Esophagus (tissue), 2 donors: ENCODE data around the gene TRPV5. TPM values are rescaled to one million over a fixed set of nuclear protein-coding genes. Genes with fewer than 3 reads are reported as not detected.

Source experiments
- H3K27ac ChIP-seq, 2 donors: one replicate each; pipeline ENCODE4 v1.5.1; 2013; ENCODE audit warnings: low read depth in 2 of 2, mild to moderate bottlenecking in 2 of 2, inconsistent platforms in 1 of 2, low read length in 1 of 2, moderate library complexity in 1 of 2
- H3K27me3 ChIP-seq, 2 donors: one replicate each; pipeline ENCODE4 v1.6.1; 2013; ENCODE audit warnings: low read length in 2 of 2, control low read depth in 1 of 2, mild to moderate bottlenecking in 1 of 2; ENCODE audit not compliant: insufficient read depth in 2 of 2, control insufficient read depth in 1 of 2
- H3K36me3 ChIP-seq, 2 donors: one replicate each; pipeline ENCODE4 v1.6.1; 2013; ENCODE audit warnings: low read length in 1 of 2; ENCODE audit not compliant: control insufficient read depth in 2 of 2, insufficient read depth in 2 of 2
- H3K4me1 ChIP-seq, 2 donors: one replicate each; pipeline ENCODE4 v1.6.1; 2013; ENCODE audit warnings: low read length in 1 of 2; ENCODE audit not compliant: control insufficient read depth in 2 of 2, insufficient read depth in 2 of 2
- H3K4me3 ChIP-seq, 2 donors: one replicate each; pipeline ENCODE4 v1.5.1; 2013; ENCODE audit warnings: low read length in 2 of 2, mild to moderate bottlenecking in 2 of 2, low read depth in 1 of 2, moderate library complexity in 1 of 2
- H3K9me3 ChIP-seq, 2 donors: one replicate each; pipeline ENCODE4 v1.6.1; 2013; ENCODE audit warnings: mild to moderate bottlenecking in 2 of 2, low read depth in 1 of 2, low read length in 1 of 2, moderate library complexity in 1 of 2; ENCODE audit not compliant: control insufficient read depth in 2 of 2, insufficient read depth in 1 of 2
- WGBS, 2 donors: extraction: QIAGEN DNeasy Blood & Tissue Kit; methylation state at CpG; one replicate each; pipeline ENCODE4 v1.1.7; 2013; 5-methylcytosine and 5-hydroxymethylcytosine counted together
- polyA plus RNA-seq, 2 donors: library from polyadenylated mRNA; stranded (reverse); fragments of 200-250 nt; gene quantifications; one replicate each; pipeline ENCODE4 v1.2.3, GENCODE V29; 2013
- donor health status: healthy with polysubstance abuse.
- donor health status: Bipolar disorder and iron deficiency.

Gene TRPV5
- polyA plus RNA-seq, 2 donors: not detected

DNA sequence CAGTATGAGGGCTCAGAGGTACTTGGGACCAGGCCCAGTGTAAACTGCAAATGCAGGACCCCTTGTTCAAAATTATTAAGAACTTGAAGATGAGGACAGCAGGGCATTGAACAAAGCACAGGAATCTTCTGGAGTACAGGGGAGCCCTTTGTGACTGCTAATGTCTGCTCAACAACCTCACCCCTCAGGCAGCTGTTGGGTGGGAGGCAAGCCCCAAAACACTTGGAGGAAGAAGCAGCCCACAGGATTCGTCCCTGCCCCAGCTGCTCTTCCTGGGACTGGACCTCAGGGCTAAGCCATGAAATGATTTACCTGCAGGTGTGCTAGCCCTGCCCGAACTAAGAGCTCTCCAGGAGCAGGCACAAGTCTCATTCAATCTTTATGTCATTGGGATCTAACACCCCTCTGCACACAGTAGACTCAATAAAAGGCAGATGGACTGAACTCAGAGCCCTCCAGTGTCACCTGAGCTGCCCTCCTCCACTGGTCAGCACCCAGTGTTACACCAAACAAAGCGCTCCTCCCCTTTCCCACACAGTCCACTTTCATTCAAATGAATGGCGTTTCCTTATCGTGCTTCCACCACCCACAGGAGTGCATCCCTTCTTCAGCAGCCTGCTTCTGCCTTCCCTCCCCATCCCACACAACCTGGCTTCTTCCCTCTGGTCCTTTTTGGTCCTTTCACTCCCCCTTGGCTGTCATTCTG is 1.0 kb downstream of the TRPV5 start:
- H3K27ac ChIP-seq: no peak overlapping the region
- H3K9me3 ChIP-seq: no peaks in the 10 kb centered on the region
- H3K4me3 ChIP-seq: no peak overlapping the region
- H3K4me1 ChIP-seq: no peaks in the 10 kb centered on the region
- no peaks in the 10 kb centered on the region for H3K27me3 ChIP-seq
- 65 to 74% methylated on average over 5 of the region's 5 CpGs for WGBS, 2 donors
- H3K36me3 ChIP-seq: no peaks in the 10 kb centered on the region

DNA sequence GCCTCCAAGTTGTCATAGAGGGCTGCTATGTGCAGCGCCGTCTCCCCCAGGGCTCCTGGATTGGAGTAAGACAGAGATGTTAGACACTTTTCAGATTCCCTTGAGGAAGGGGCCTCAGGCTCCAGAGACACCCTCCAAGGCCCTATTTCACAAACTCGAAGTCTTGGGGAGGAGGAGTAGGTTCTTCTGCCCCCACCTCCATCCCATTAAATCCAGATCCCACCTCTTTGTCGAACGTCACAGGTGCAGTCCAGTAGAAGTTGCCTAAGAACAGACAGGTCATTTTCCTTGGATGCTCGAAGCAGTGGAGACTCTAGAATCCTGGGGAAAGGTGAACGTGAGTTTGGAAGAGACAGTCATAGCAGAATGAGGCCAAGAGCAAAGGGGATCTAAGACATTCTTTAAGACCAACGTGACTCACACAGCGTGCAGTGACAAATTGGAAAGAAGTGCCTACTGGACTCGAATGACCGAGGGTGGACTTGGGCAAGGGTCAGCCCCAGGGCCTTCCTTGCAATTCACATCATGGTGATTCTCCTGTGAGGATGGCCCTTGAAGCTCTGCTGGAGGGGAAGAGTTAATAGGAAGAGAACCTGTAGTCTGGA is 3.3 kb downstream of the TRPV5 start:
- Histone ChIP-seq H3K4me1 (no peaks in the 10 kb centered on the region), H3K27me3 (no peaks in the 10 kb centered on the region), H3K4me3 (no peak overlapping the region), H3K27ac (no peak overlapping the region), H3K9me3 (no peaks in the 10 kb centered on the region), H3K36me3 (no peaks in the 10 kb centered on the region)
- WGBS, 2 donors: 86 to 89% methylated on average over 11 of the region's 11 CpGs

- H3K27ac ChIP-seq: no peak overlapping the region
- 78 to 80% methylated on average over 8 of the region's 8 CpGs for WGBS, 2 donors
These were observed 5.6 kb downstream of the TRPV5 start for GRCh38 chr7:142927949-142928348.

DNA sequence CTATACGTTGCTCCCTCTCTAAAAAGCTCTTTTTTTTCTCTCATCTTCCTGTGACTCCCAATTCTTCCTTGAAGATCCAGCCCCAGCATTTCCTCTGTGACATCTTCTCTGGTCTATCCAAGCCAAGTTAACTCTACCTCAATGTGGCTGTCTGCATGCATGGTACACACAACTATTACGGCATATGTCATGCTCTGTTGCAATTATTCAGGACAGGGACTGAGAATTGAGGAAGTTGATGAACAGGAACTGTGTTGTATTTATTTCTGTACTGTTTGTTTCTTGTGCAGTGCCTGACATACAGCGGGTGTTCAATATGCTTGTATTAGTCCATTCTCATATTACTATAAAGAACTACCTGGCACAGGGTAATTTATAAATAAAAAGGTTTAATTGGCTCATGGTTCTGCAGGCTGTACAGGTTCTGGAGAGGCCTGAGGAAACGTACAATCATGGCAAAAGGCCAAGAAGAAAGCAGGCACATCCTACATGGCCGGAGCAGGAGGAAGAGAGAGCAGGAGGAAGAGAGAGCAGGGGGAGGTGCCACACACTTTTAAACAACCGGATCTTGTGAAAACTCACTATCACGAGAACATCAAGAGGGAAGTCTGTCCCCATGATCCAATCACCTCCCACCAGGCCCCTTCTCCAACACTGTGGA is 6.3 kb downstream of the TRPV5 start:
- WGBS, 2 donors: 56 to 59% methylated on average over 7 of the region's 7 CpGs
- Histone ChIP-seq H3K27me3 (no peaks in the 10 kb centered on the region), H3K36me3 (no peaks in the 10 kb centered on the region), H3K4me1 (no peaks in the 10 kb centered on the region), H3K27ac (no peak overlapping the region), H3K9me3 (no peaks in the 10 kb centered on the region), H3K4me3 (no peak overlapping the region)

More at GRCh38 chr7:142927949-142928348, 5.6 kb downstream of the TRPV5 start:
- no peaks in the 10 kb centered on the region for H3K36me3 ChIP-seq
- H3K9me3 ChIP-seq: no peaks in the 10 kb centered on the region
- no peaks in the 10 kb centered on the region for H3K4me1 ChIP-seq
- H3K27me3 ChIP-seq: no peaks in the 10 kb centered on the region
- no peak overlapping the region for H3K4me3 ChIP-seq

- H3K9me3 ChIP-seq: no peaks in the 10 kb centered on the region
- no peaks in the 10 kb centered on the region for H3K27me3 ChIP-seq
- WGBS, 2 donors: 75 to 83% methylated on average over 12 of the region's 12 CpGs
- H3K4me3 ChIP-seq: no peak overlapping the region
- H3K27ac ChIP-seq: no peak overlapping the region
- no peaks in the 10 kb centered on the region for H3K4me1 ChIP-seq
- H3K36me3 ChIP-seq: no peaks in the 10 kb centered on the region
These were observed 8.1 kb downstream of the TRPV5 start for GRCh38 chr7:142925413-142925812.

DNA sequence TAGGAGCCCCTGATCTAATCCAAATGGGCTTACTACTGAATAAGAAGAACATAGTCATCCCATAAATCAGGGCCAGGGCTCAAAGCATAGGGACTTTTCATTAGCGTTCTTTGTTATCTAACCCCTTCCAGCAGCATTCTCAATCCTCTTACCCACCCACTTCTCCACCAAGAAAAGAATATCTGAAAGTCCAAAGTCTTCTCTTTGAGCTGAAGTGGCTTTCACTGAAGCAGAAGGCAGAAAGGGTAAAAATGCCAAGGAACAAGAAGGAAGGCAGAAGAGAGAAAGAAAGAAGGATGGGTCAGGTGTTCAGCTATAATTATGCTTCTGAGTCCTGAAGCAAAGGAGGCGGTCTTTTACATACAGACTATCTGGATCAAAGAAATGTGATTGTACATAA is 10.2 kb downstream of the TRPV5 start:
- H3K36me3 ChIP-seq: no peaks in the 10 kb centered on the region
- H3K27me3 ChIP-seq: no peaks in the 10 kb centered on the region
- no peak overlapping the region for H3K4me3 ChIP-seq
- H3K9me3 ChIP-seq: no peaks in the 10 kb centered on the region
- WGBS, 2 donors: 47 to 49% methylated on average over 2 of the region's 2 CpGs
- H3K27ac ChIP-seq: no peak overlapping the region
- no peaks in the 10 kb centered on the region for H3K4me1 ChIP-seq

DNA sequence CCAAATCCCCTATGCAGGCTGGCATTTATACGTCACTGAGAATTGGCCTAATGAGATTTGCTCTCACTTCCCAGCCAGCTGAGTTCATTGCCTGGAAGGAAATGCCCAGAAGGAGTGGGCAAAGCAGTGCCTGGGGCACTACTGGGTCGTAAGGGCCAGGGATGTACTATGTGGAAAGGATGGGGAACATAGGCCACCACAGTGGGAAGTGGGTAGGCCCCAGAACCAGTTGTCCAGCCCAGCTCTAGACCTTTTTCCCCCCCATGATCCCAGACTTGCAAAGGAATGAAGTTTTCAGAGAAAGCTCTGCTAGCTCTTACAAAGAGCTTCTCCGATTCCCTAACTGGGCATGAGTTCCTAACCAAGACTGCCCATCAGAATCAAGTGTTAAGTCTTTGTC is 13.9 kb downstream of the TRPV5 start:
- 85 to 89% methylated on average over 3 of the region's 3 CpGs for WGBS, 2 donors
- no peaks in the 10 kb centered on the region for H3K4me1 ChIP-seq
- H3K9me3 ChIP-seq: no peaks in the 10 kb centered on the region
- H3K4me3 ChIP-seq: no peak overlapping the region
- H3K27me3 ChIP-seq: no peaks in the 10 kb centered on the region
- no peak overlapping the region for H3K27ac ChIP-seq
- no peaks in the 10 kb centered on the region for H3K36me3 ChIP-seq

DNA sequence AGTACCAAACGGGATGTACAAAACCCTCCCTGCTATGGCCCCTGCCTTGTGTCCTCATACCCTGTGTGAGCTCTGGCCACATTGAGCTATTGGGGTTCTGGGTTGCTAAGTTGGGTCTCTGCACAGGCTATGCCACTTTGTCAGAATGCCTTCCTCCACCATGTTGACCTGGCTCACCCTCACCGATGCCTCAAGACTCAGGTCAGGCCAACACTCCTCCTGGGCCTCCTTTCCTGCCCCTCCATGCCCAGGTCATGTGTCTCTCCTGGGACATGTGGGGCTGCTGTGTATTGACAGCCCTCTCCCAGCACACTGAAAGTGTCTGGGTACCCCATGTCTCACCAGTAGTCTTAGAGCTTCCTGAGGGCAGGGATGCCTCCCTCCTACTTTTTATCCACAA is 14.6 kb downstream of the TRPV5 start:
- WGBS, 2 donors: 93% methylated on average over 2 of the region's 2 CpGs
- Histone ChIP-seq H3K9me3 (no peaks in the 10 kb centered on the region), H3K27me3 (no peaks in the 10 kb centered on the region), H3K27ac (no peak overlapping the region), H3K36me3 (no peaks in the 10 kb centered on the region), H3K4me1 (no peaks in the 10 kb centered on the region), H3K4me3 (no peak overlapping the region)

GRCh38 chr7:142917447-142917846 is 16.1 kb downstream of the TRPV5 start:
- H3K4me1 ChIP-seq: no peaks in the 10 kb centered on the region
- no peaks in the 10 kb centered on the region for H3K36me3 ChIP-seq
- 78% methylated on average over 3 of the region's 3 CpGs for WGBS, 2 donors
- H3K9me3 ChIP-seq: no peaks in the 10 kb centered on the region
- no peak overlapping the region for H3K4me3 ChIP-seq
- H3K27me3 ChIP-seq: no peaks in the 10 kb centered on the region
- no peak overlapping the region for H3K27ac ChIP-seq
